HG03571 (cell line): Measurements from ENCODE around the gene PAPSS2.

Source experiments
- ATAC-seq: cut with Tn5 transposase; IDR thresholded peaks from one replicate; pipeline ENCODE4 v1.9.1; 2021; ENCODE audit not compliant: unreplicated experiment

PAPSS2 gene

DNA sequence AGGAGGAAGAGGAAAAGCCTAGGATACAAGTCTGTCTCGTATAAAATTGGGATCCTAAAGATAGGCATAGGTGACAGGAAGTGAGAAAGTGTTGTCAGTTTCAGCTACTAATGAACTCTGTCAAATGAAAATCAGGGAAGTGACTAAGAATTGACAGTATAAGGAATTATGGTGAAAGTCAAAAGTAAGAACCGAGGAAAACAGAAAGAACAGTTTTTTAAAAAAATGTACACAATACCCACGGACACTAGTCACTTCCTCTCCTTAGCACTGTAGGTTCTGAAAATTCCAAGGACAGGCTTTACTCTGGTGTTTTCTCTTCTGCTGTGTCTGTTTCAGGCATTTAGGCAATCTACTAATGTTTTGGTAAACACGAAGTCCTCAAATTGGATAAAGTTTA, 116.1 kb downstream of the PAPSS2 start:
- ATAC-seq: no peak

DNA sequence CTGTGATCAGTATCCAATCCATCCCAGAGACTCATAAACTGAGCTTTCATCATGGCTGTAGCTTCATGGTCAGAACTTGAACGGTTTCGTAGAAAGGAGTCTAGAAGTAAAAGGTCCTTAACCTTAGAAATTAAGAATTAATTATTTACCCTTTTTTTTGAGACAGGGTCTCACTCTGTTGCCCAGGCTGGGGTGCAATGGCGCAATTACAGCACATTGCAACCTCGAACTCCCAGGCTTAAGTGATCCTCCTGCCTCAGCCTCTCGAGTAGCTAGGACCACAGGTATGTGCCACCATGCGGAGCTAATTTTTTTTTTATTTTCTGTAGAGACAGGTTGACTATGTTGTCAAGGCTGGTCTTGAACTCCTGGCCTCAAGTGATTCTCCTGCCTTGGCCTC, 116.7 kb downstream of the PAPSS2 start:
- no peak for ATAC-seq

DNA sequence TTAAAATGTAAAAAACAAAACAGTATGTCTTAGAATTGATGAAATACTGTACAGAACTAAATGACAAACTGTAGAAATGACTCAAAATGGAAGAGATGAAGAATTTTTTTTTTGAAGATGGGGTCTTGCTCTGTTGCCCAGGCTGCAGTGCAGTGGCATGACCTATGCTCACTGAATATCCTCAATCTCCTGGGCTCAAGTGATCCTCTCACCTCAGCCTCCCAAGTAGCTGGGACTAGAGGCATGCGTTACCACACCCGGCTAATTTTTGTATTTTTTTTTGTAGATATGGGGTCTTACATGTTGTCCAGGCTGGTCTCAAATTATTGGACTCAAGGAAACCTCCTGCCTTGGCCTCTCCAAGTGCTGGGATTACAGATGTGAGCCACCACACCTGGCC, 121.9 kb downstream of the PAPSS2 start:
- ATAC-seq: no peak

DNA sequence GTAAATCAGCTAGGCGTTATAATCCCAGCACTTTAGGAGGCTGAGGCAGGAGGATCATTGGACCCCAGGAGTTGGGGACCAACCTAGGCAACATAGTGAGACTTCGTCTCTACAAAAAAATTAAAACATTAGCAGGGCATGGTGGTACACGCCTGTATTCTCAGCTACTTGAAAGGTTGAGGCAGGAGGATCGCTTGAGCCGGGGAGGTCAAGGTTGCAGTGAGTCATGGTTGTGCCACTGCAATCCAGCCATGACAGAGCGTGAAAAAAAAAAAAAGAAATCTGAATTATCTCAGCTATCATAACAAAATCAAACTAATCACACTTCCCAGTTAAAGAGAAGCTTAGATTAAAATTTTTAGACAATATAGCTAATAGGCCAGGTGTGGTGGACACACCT, 123.0 kb downstream of the PAPSS2 start:
- ATAC-seq: no peak

GRCh38 chr10:87786421-87786820, 126.7 kb downstream of the PAPSS2 start:
- ATAC-seq: no peak

- ATAC-seq: no peak
Measured at GRCh38 chr10:87790185-87790584, 130.5 kb downstream of the PAPSS2 start.

DNA sequence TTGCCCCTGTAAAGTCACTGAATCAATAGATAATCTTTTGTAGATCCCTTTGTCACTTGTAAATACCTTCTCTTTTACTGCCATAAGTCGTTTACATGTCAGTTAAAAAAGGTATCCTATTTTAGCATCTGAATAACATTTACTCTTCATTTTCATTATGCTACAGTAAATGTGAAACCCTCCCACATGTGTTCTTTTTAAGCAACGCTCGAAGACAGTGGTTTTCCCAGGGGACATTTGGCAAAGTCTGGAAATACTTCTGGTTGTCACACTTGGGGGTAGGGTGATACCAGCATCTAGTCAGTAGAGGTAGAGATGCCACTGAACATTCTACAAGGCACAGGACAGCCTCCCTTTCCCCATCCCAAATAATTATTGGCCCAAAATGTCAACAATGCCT, 134.6 kb downstream of the PAPSS2 start:
- ATAC-seq: no peak
